OCI-LY1 (cell line): ENCODE results near the gene ZFP14.

Experiments used
- CTCF ChIP-seq: fragments of 200-600 bp; sonication (generic), shearing (Covaris generic); IDR thresholded peaks from 2 replicates; pipeline ENCODE4 v1.5.1; 2017; ENCODE audit warnings: mild to moderate bottlenecking, antibody characterized with exemption, low read length, moderate library complexity, mixed read lengths
- EZH2 ChIP-seq: fragments of 200-600 bp; sonication (generic), shearing (Covaris generic); IDR thresholded peaks from 2 replicates; pipeline ENCODE4 v1.8.0; 2017; ENCODE audit warnings: borderline replicate concordance, mixed run types, mild to moderate bottlenecking, antibody characterized with exemption, low read length, moderate library complexity, mixed read lengths

- TF ChIP-seq CTCF = no peak
- no peak for TF ChIP-seq EZH2
Measured at GRCh38 chr19:36409841-36410240, 30.8 kb upstream of the ZFP14 start.
